ENCODE data around the gene MPC1. TPM values are rescaled to one million over a fixed set of nuclear protein-coding genes. Genes with fewer than 3 reads are reported as not detected.

The MPC1 gene
- total RNA-seq = 23.8 TPM

DNA sequence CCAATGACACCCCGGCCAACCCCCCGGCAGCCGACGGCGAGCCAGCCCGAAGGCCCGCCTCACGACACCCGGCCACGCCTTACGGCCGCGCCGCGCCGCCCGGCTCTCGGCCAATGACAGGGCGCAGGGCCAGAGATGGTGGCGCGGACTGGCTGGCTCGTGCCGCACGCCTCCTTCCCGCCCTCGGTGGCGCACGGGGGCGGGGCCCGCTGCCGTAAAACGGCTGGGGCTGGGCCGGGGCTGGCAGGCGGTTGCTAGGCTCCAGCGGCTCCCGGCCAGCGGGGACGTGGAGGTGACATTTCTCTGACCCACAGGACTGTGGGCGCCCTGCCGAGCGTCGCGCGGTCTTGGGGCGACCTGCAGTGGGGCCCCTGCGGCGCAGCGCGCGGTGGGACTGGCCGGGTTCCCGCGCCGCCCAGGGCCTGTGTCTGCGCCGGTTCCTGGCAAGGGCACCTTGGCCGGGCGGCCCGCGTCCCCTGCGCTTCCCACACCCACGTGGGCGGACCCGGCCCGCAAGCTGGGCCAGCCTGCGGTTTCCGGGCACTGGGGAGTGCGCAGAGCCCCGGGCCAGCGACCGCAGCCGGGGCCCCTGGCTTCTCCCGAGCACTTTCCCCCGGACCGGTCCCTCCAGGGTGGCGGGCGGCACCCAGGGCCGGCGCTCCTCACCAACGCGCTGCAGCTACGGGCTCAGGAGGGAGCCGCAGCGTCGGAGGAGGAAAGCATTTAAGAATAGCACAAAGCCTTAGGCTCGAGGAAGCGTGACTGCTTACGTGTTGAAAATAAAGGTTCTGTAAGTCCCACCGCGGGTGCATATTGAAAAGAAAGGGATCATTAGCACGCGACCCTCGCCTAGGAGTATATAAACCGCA lies at the start of gene MPC1:
Gene MPC1, minus strand, starts transcription at position 8 of the 869 bp plus-strand sequence. CDS start 64 bp downstream, outside the sequence.
- Histone ChIP-seq H3K36me3 (no peaks in the 10 kb centered on the region), H3K27me3 (no peaks in the 10 kb centered on the region), H3K4me3 (peak within 1 kb of the TSS; percentile 74 to 94), H3K9me3 (no peaks in the 10 kb centered on the region), H3K27ac (peak within 1 kb of the TSS; percentile 95), H3K4me1 (peaks cover 0 to 18% of the 10 kb centered on the region in 2 donors)
- intact Hi-C loops (cut with DNase I) = loop anchor here (1.0 to 10.0 kb wide), 8 partner anchors 19 to 616 kb away; partner anchors contain the start of genes CEP43, RNASET2, RPS6KA2 and SFT2D1
- peak; percentile 89 to 98 for DNase-seq (ENCODE audit: low spot score in 2 of 2)
- TF ChIP-seq, protein P1, sequence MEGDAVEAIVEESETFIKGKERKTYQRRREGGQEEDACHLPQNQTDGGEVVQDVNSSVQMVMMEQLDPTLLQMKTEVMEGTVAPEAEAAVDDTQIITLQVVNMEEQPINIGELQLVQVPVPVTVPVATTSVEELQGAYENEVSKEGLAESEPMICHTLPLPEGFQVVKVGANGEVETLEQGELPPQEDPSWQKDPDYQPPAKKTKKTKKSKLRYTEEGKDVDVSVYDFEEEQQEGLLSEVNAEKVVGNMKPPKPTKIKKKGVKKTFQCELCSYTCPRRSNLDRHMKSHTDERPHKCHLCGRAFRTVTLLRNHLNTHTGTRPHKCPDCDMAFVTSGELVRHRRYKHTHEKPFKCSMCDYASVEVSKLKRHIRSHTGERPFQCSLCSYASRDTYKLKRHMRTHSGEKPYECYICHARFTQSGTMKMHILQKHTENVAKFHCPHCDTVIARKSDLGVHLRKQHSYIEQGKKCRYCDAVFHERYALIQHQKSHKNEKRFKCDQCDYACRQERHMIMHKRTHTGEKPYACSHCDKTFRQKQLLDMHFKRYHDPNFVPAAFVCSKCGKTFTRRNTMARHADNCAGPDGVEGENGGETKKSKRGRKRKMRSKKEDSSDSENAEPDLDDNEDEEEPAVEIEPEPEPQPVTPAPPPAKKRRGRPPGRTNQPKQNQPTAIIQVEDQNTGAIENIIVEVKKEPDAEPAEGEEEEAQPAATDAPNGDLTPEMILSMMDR (IDR thresholded peaks at IDR 0.05) = no peak

DNA sequence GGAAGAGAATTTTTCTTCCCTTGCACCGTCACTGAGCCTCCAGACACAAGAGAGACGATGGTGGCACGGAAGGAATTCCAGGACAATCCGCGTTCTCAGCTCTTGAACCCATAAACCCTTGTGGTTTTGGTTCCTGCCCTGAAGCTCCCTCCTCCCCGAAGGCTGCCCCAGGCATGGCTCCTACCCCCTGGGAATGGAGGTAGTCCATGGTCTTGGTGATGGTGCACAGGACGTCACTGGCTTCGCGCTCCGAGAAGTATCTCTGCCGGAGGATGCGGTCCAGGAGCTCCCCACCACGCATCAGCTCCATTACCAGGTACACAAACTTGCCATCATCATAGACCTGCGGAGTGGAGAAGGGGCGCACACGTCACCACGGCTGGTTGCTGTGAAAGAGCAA lies 47.5 kb upstream of the MPC1 start:
- intact Hi-C loops (cut with DNase I) = no loop called here
- no peak overlapping the region for H3K4me3 ChIP-seq
- DNase-seq (ENCODE audit: low spot score in 2 of 2) = no peak
- peaks cover 23 to 42% of the 10 kb centered on the region in 2 donors for H3K36me3 ChIP-seq
- H3K27me3 ChIP-seq = no peaks in the 10 kb centered on the region
- TF ChIP-seq, protein P1 (IDR thresholded peaks at IDR 0.05) = no peak
- no peaks in the 10 kb centered on the region for H3K4me1 ChIP-seq
- H3K27ac ChIP-seq = no peak overlapping the region
- H3K9me3 ChIP-seq = no peaks in the 10 kb centered on the region

DNA sequence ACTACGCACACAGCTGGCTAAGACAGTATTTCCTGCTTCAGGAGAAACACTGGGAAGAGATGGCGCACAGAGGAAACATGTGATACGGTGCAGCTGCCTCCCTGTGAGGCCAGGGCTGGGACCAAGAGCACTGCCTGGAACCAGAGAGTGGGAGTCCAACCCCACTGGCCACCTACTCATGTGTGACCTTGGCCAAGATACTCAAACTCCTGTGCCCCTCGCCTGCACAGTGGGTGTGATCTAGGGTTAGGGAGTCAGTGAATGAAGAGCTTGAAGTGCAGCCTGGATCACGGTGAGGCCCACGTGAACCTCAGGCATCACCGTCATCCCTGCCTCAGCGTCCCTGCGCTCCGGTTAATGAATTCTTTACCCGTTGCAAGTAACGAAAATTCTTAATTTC lies 41.7 kb upstream of the MPC1 start:
- no peaks in the 10 kb centered on the region for H3K9me3 ChIP-seq
- no peaks in the 10 kb centered on the region for H3K27me3 ChIP-seq
- no peaks in the 10 kb centered on the region for H3K4me1 ChIP-seq
- peaks cover 0 to 54% of the 10 kb centered on the region in 2 donors for H3K36me3 ChIP-seq
- TF ChIP-seq, protein P1 (IDR thresholded peaks at IDR 0.05) = no peak
- intact Hi-C loops (cut with DNase I) = no loop called here
- no peak for DNase-seq (ENCODE audit: low spot score in 2 of 2)
- no peak overlapping the region for H3K27ac ChIP-seq
- no peak overlapping the region for H3K4me3 ChIP-seq

DNA sequence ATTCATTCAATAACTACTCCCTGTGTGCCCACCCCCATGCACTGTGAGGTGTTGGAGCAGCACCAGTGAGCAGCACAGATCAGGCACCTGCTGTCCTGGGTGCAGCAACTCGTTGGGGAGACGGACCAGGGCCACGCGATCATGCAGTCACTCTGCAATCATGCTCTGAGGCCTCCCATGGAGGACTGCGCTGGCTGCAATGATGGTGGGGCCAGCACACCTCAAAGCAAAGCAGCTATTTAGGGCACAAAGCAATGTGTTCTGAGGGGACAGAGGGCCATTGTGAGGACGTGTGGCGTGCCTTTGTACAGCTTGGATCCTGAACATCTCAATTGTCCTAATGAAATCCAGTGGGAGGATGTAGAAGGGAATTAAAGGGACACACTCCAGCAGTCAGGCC lies 41.0 kb upstream of the MPC1 start:
- Histone ChIP-seq H3K36me3 (peaks cover 0 to 57% of the 10 kb centered on the region in 2 donors), H3K27me3 (no peaks in the 10 kb centered on the region), H3K4me1 (no peaks in the 10 kb centered on the region), H3K4me3 (no peak overlapping the region), H3K9me3 (no peaks in the 10 kb centered on the region), H3K27ac (no peak overlapping the region)
- DNase-seq (ENCODE audit: low spot score in 2 of 2) = no peak
- intact Hi-C loops (cut with DNase I) = no loop called here
- TF ChIP-seq, protein P1 (IDR thresholded peaks at IDR 0.05) = no peak

DNA sequence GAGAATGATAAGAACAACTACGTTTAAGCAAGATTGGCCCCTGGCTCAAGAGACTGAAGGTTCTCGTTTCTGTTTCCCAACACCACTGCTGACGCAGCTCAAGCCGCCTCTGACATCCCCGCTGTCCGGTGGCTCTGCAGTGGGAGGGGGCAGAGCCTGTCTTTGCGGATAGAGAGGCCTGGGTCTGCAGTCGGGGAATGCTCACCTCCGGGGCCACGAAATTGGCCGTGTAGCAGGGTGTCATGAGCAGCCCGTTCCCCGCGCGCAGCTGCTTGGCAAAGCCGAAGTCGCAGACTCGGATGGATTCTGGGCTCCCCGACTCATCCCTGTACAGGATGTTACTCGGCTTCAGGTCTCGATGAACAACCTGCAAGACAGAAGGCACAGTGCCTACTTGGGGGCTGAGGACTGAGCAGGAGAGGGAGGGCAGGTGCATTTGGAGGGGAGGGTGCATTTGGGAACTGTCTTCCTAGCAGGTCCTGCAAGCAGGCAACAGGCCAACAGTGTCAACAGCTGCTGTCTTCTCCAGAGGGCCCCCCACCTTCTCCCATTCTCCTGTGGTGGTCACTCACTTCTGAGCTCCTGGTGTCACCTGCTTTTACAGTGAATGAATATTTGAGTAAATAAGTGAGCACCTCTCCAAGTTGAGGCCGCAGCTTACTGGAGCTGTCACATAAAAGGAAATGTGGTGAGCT lies 40.5 kb upstream of the MPC1 start:
- no peaks in the 10 kb centered on the region for H3K4me1 ChIP-seq
- no peaks in the 10 kb centered on the region for H3K9me3 ChIP-seq
- DNase-seq (ENCODE audit: low spot score in 2 of 2) = no peak
- H3K27me3 ChIP-seq = no peaks in the 10 kb centered on the region
- intact Hi-C loops (cut with DNase I) = no loop called here
- peaks cover 5 to 60% of the 10 kb centered on the region in 2 donors for H3K36me3 ChIP-seq
- H3K4me3 ChIP-seq = no peak overlapping the region
- no peak overlapping the region for H3K27ac ChIP-seq
- TF ChIP-seq, protein P1 (IDR thresholded peaks at IDR 0.05) = no peak

Measured in ascending aorta (tissue), 2 donors.